Vagina (tissue), 2 donors: Measurements from ENCODE around the gene SLC18A3.

Source experiments
- CTCF ChIP-seq, 3 experiments: fragments of 450-650 bp in 2 of 3; fragments of 200-600 bp in 1 of 3; sonication (generic) in 1 of 3; IDR thresholded peaks; one replicate each; pipeline ENCODE4 v1.5.1; 2017 to 2019; ENCODE audit warnings: antibody characterized with exemption in 3 of 3, mild to moderate bottlenecking in 2 of 3, moderate library complexity in 2 of 3
- POLR2A ChIP-seq, 2 donors: fragments of 450-650 bp; IDR thresholded peaks; one replicate each; pipeline ENCODE4 v1.6.1; 2017; ENCODE audit warnings: antibody characterized with exemption in 2 of 2, mild to moderate bottlenecking in 2 of 2, moderate library complexity in 2 of 2
- POLR2AphosphoS5 ChIP-seq, 2 donors: sonication (generic); formaldehyde crosslinking; IDR thresholded peaks; one replicate each; pipeline ENCODE4 v1.9.0; 2017; ENCODE audit warnings: antibody characterized with exemption in 2 of 2, mild to moderate bottlenecking in 2 of 2, low read depth in 1 of 2; ENCODE audit not compliant: insufficient read depth in 1 of 2

- TF ChIP-seq POLR2AphosphoS5 (IDR thresholded peaks at IDR 0.05; ENCODE audit: insufficient read depth in 1 of 2, low read depth in 1 of 2) (no peak), CTCF (IDR thresholded peaks at IDR 0.05) (no peak), POLR2A (IDR thresholded peaks at IDR 0.05) (no peak)
Measured at GRCh38 chr10:49622426-49623425, 12.6 kb downstream of the SLC18A3 start.
